ENCODE data around the gene LDLRAD3.

LDLRAD3 gene

GRCh38 chr11:36013950-36014897, 70.4 kb downstream of the LDLRAD3 start:
- in situ Hi-C loops (cut with HindIII; ENCODE audit: low sequenced_read_pairs): no loop called here

GRCh38 chr11:36014898-36015665, 71.2 kb downstream of the LDLRAD3 start:
- in situ Hi-C loops (cut with HindIII; ENCODE audit: low sequenced_read_pairs): no loop called here

DNA sequence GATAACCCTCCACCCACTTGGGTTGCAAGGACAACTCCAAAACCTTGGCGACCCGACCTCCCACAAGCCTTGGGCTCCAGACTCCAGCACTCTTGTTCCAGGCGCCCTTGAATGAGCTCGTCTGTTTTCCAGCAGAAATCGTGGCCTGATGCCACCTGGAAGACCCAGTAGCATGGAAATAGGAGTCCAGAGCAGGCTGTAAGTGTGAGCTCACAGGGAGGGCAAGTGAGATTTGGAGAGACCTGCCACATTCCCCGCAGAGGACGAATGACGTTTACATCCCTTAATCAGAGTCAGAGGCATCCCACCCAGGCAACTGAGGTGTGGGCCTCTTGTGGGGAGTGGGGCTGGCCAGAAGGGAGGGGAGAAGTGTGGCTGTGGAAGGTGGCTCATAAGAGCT, 71.9 kb downstream of the LDLRAD3 start:
- in situ Hi-C loops (cut with HindIII; ENCODE audit: low sequenced_read_pairs): no loop called here

GRCh38 chr11:36016263-36016662, 72.4 kb downstream of the LDLRAD3 start:
- in situ Hi-C loops (cut with HindIII; ENCODE audit: low sequenced_read_pairs): no loop called here

GRCh38 chr11:36016709-36017108, 72.8 kb downstream of the LDLRAD3 start:
- in situ Hi-C loops (cut with HindIII; ENCODE audit: low sequenced_read_pairs): no loop called here

DNA sequence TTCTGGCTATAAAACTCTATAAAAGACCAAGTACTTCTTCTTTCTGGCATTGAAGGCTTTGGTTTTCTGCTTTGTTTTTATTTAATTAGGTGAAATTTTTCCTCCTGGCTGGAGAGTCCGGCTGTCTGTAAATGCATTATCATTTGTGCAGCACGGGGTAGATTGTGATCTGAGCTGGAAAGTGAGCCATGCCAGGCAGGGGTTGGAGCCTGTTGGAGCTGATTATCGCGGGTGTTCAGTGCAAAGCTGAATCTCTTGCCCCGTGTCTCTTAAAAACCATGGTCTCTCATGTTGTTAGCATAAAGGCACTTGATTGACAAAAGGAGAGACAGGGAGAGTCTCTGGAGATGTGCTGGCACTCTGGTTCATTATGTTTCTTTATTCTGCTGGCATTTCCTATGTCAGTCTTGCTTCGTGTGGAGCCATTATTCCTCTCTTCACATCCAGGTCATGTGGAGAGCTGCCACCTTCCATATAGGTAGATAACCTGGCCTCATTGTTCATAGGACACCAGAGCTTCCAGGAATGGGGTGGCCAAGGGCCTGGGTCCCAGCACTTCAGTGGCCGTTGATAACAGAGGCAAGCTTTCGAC, 75.2 kb downstream of the LDLRAD3 start:
- in situ Hi-C loops (cut with HindIII; ENCODE audit: low sequenced_read_pairs): no loop called here

GRCh38 chr11:36019722-36020121, 75.9 kb downstream of the LDLRAD3 start:
- in situ Hi-C loops (cut with HindIII; ENCODE audit: low sequenced_read_pairs): no loop called here

GRCh38 chr11:36022882-36023281, 79.0 kb downstream of the LDLRAD3 start:
- in situ Hi-C loops (cut with HindIII; ENCODE audit: low sequenced_read_pairs): no loop called here

DNA sequence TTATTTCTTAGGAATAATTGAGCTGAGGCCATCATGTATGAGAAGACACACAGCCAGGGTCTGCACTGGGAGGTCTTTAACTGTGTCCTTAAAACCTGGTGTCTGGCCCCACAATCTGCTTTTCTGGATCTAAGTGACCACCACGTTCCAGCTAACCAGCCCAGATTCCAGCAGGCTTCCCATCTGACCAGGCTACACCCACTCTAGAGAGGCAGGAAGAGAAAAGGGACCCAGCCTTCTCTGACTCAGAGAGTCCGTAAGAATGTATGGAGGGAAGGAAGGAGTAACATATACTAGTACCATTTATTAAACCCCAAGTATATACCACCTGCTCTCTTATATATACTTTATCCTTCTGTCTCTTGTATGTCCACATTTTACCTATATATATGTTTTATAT, 80.1 kb downstream of the LDLRAD3 start:
- in situ Hi-C loops (cut with HindIII; ENCODE audit: low sequenced_read_pairs): no loop called here

DNA sequence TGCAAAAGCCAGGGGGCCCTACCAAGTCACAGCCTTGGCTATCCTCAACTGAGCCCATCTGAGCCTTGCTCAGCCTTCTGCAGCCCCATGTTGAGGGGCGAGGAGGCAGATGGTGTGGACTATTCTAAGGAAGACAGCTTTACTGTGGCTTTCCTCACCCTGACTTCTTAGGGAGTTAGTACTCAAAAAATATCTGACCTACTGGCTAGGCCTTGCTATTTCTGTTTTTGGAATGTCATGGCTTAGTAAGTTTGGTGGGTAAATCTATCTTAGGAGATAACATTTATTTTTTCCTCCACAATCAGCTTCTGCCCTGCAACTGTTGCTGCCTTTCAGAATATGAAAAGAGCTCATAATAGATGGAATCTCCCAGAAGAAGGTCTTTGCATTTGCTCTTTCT, 80.9 kb downstream of the LDLRAD3 start:
- in situ Hi-C loops (cut with HindIII; ENCODE audit: low sequenced_read_pairs): no loop called here

- in situ Hi-C loops (cut with HindIII; ENCODE audit: low sequenced_read_pairs): no loop called here
These were observed 82.6 kb downstream of the LDLRAD3 start for GRCh38 chr11:36026315-36026968.

GRCh38 chr11:36027731-36028130, 83.9 kb downstream of the LDLRAD3 start:
- in situ Hi-C loops (cut with HindIII; ENCODE audit: low sequenced_read_pairs): no loop called here

GRCh38 chr11:36029616-36030015, 85.8 kb downstream of the LDLRAD3 start:
- in situ Hi-C loops (cut with HindIII; ENCODE audit: low sequenced_read_pairs): no loop called here

- in situ Hi-C loops (cut with HindIII; ENCODE audit: low sequenced_read_pairs): no loop called here
These were observed 86.9 kb downstream of the LDLRAD3 start for GRCh38 chr11:36030731-36031281.

DNA sequence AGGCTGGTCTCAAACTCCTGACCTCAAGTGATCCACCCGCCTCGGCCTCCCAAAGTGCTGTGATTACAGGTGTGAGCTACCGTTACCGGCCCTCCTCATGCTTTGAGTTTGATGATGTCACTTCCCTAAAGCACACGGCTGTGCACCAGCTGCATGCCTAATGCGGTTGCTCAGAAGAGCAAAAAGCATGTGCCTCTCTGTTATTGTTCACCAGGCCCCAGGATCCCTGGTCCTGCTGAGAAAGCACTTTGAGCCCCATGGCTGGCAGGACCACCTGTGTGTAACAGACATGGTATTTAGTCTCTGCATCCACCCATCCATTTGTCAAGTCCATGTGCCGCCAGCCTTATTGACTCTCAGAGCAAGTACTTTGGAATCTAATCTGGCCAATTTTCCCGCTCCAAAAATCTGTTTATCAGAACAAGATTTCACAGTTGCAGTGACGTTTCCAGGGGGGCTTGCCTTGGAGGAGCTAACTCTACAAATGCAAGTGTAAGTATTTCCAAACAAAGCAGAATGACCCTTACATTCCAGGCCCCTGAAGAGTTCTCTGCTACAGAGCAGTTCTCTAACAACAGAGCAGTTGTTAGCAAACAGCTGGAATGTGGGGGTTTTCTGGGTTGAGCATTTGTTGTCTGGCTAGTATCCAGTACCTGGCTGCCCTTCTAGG, 89.4 kb downstream of the LDLRAD3 start:
- in situ Hi-C loops (cut with HindIII; ENCODE audit: low sequenced_read_pairs): no loop called here

DNA sequence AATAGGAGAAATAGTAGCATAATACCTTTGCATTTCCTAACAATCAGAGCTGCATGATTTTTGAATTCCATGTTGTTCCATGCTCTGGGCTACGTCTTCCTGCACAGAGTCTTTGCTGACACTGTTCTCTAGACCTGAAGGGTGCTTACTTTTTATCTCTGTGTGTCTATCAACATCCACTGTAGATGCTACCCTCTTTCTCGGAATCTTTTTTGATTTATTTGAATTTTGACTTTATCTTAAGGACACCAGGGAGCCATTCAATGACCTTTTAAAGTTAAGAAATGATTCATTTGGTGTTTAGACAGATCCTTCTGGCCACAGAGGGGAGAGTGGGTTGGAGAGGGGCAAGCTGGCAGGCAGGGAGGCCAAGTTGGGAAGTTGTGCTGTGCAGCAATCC, 90.1 kb downstream of the LDLRAD3 start:
- in situ Hi-C loops (cut with HindIII; ENCODE audit: low sequenced_read_pairs): no loop called here

DNA sequence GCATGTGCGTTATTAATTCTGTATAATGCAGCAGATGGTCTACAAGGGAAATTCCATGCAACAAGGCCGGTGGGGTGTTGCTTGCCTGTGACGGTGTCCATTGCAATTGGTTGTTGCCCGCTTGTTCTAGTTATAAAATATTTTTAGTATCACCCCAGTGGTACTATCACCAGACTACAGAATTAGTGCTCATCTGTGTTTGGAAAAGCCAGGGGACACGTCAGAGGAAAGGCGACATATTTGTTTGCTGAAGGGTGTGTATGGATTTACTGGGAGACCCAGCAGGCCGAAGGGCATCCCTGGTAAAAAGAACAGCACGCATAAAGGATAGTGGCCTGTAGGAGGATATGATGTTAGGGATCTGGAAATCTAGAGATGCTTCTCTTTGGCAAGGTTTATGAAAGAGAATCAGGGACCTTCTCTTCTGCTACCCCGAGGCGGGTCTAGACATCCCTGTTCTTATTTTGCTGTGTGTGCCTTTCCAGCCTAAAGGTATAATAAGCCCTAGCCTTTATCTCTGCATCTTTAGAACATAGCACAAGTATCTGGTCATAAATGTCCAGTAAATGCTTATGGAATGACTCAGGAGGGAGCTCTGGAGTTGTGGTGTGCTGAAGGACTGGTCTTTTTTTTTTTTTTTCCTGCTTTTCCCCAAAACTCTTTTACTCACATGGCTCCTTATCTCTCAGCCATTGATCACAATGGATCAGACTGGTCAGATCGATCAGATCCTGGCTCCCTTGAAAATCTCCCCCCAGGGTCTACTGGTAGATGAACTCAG, 90.9 kb downstream of the LDLRAD3 start:
- in situ Hi-C loops (cut with HindIII; ENCODE audit: low sequenced_read_pairs): no loop called here

GRCh38 chr11:36035454-36035853, 91.6 kb downstream of the LDLRAD3 start:
- in situ Hi-C loops (cut with HindIII; ENCODE audit: low sequenced_read_pairs): no loop called here

DNA sequence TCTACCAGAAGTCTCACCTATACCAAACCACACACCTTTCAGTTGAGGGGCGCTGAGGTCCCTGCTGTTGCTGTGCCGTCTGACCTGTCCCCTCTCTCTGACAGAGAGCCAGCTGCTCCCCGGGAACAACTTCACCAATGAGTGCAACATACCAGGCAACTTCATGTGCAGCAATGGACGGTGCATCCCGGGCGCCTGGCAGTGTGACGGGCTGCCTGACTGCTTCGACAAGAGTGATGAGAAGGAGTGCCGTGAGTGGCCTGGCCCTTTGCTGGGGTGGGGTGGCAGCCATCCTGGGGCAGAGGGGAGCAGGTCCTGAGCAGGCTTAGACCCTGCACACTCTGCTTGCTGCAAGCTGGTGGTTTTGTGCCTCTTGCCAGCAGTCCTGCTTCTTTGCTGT, 92.1 kb downstream of the LDLRAD3 start:
- in situ Hi-C loops (cut with HindIII; ENCODE audit: low sequenced_read_pairs): no loop called here
